A673 (cell line): ENCODE results near the gene CEMIP. TPM values are rescaled to one million over a fixed set of nuclear protein-coding genes. Genes with fewer than 3 reads are reported as not detected.

Experiments used
- BruUV-seq: library from RNA; stranded (reverse); fragments of 400-500 nt; replicated peaks from 2 replicates; lab custom pipeline; 2021; lab: Mats Ljungman, UMichigan
- CTCF ChIA-PET: fragments of 300-600 bp; sonication (Branson Sonifier 250); formaldehyde crosslinking; loops from one replicate; lab custom pipeline; 2022; ENCODE audit warnings: antibody characterized with exemption; lab: Charles Lee
- POLR2A ChIA-PET: fragments of 300-600 bp; sonication (Branson Sonifier 250); formaldehyde crosslinking; loops from one replicate; lab custom pipeline; 2022; ENCODE audit warnings: antibody characterized with exemption; ENCODE audit not compliant: low non-redundant PET; lab: Charles Lee
- DNase-seq: peaks from one replicate; pipeline ENCODE4 v3.0.0-alpha.2; 2015; ENCODE audit warnings: low spot score
- H3K27ac ChIP-seq: fragments of 200-600 bp; sonication (generic); 2 replicates; pipeline ENCODE4 v1.5.1; 2016; ENCODE audit warnings: mixed run types, low read depth, mild to moderate bottlenecking, mixed read lengths, antibody characterized with exemption, low read length; ENCODE audit not compliant: poor library complexity, severe bottlenecking
- H3K27me3 ChIP-seq: fragments of 200-600 bp; sonication (generic); replicated peaks from 2 replicates; pipeline ENCODE4 v1.6.1; 2017; ENCODE audit warnings: mixed run types, low read depth, mild to moderate bottlenecking, mixed read lengths, antibody characterized with exemption, low read length; ENCODE audit not compliant: insufficient read depth, poor library complexity
- H3K36me3 ChIP-seq: fragments of 200-600 bp; sonication (generic); 2 replicates; pipeline ENCODE4 v1.6.1; 2016; ENCODE audit warnings: mixed run types, mild to moderate bottlenecking, mixed read lengths, antibody characterized with exemption, low read length; ENCODE audit not compliant: insufficient read depth, poor library complexity, severe bottlenecking
- H3K4me1 ChIP-seq: fragments of 200-600 bp; sonication (generic); 2 replicates; pipeline ENCODE4 v1.6.1; 2017; ENCODE audit warnings: mixed run types, mild to moderate bottlenecking, mixed read lengths, antibody characterized with exemption, low read length; ENCODE audit not compliant: insufficient read depth, poor library complexity, severe bottlenecking
- H3K4me3 ChIP-seq: fragments of 200-600 bp; sonication (generic); 2 replicates; pipeline ENCODE4 v1.5.1; 2016; ENCODE audit warnings: low read depth, mixed run types, mild to moderate bottlenecking, mixed read lengths, low read length; ENCODE audit not compliant: poor library complexity, severe bottlenecking
- H3K9me3 ChIP-seq: fragments of 200-600 bp; sonication (generic); 2 replicates; pipeline ENCODE4 v1.6.1; 2016; ENCODE audit warnings: mixed run types, low read depth, mild to moderate bottlenecking, mixed read lengths, antibody characterized with exemption, low read length; ENCODE audit not compliant: poor library complexity, severe bottlenecking
- CTCF ChIP-seq: fragments of 300-800, 200-600 bp; sonication (generic); conservative IDR thresholded peaks from 2 replicates; pipeline ENCODE4 v1.5.1; 2017; ENCODE audit warnings: low read depth, mild to moderate bottlenecking, antibody characterized with exemption, low read length, moderate library complexity, mixed read lengths
- EZH2 ChIP-seq: fragments of 200-600 bp; sonication (generic); IDR thresholded peaks from 2 replicates; pipeline ENCODE4 v1.6.1; 2017; ENCODE audit warnings: borderline replicate concordance, low read depth, mild to moderate bottlenecking, mixed read lengths, antibody characterized with exemption, low read length; ENCODE audit not compliant: poor library complexity, severe bottlenecking
- intact Hi-C: fragments of 100-400 bp; cut with micrococcal nuclease; formaldehyde crosslinking; loops from one replicate; pipeline ENCODE4 v1.10.0; 2022; ENCODE audit not compliant: unreplicated experiment
- total RNA-seq: library from RNA; stranded (reverse); gene quantifications from 2 replicates; pipeline ENCODE4 v1.2.3, GENCODE V29; 2021

The CEMIP gene
- total RNA-seq, 1 experiment from 2014 or later: not detected

GRCh38 chr15:80990955-80991354 is 211.8 kb downstream of the CEMIP start:
- Histone ChIP-seq H3K4me1 (peaks cover 12% of the 10 kb centered on the region), H3K36me3 (no peaks in the 10 kb centered on the region), H3K27ac (no peak overlapping the region), H3K9me3 (no peaks in the 10 kb centered on the region), H3K27me3 (no peaks in the 10 kb centered on the region), H3K4me3 (no peak overlapping the region)
- DNase-seq: no peak
- no peak for TF ChIP-seq CTCF
- no peak for TF ChIP-seq EZH2
- BruUV-seq: no TSS peak
- CTCF ChIA-PET: no interaction called here
- intact Hi-C loops: loop anchor here (5.0 kb wide), 1 partner anchor 276 kb away; no protein-coding TSS in a partner anchor
- POLR2A ChIA-PET: no interaction called here

GRCh38 chr15:80991421-80991820 is 212.3 kb downstream of the CEMIP start:
- BruUV-seq: no TSS peak
- no peak overlapping the region for H3K27ac ChIP-seq
- no peaks in the 10 kb centered on the region for H3K27me3 ChIP-seq
- intact Hi-C loops: loop anchor here (5.0 kb wide), 1 partner anchor 276 kb away; no protein-coding TSS in a partner anchor
- H3K4me1 ChIP-seq: peaks cover 12% of the 10 kb centered on the region
- TF ChIP-seq EZH2 (no peak), CTCF (no peak)
- no peaks in the 10 kb centered on the region for H3K9me3 ChIP-seq
- POLR2A ChIA-PET: no interaction called here
- no peak overlapping the region for H3K4me3 ChIP-seq
- DNase-seq: no peak
- CTCF ChIA-PET: no interaction called here
- no peaks in the 10 kb centered on the region for H3K36me3 ChIP-seq

GRCh38 chr15:80992006-80992405 is 212.8 kb downstream of the CEMIP start:
- Histone ChIP-seq H3K27me3 (no peaks in the 10 kb centered on the region), H3K9me3 (no peaks in the 10 kb centered on the region), H3K36me3 (no peaks in the 10 kb centered on the region), H3K4me1 (peaks cover 10% of the 10 kb centered on the region), H3K4me3 (no peak overlapping the region), H3K27ac (no peak overlapping the region)
- CTCF ChIA-PET: no interaction called here
- no peak for DNase-seq
- BruUV-seq: no TSS peak
- POLR2A ChIA-PET: no interaction called here
- TF ChIP-seq EZH2: no peak
- TF ChIP-seq CTCF: no peak
- intact Hi-C loops: loop anchor here (5.0 kb wide), 1 partner anchor 275 kb away; no protein-coding TSS in a partner anchor
